Astrocyte of the spinal cord (primary cell): Measurements from ENCODE around the gene TERT.

Experiments
- DNase-seq: peaks from one replicate; pipeline ENCODE4 v3.0.0; 2011; ENCODE audit warnings: low read depth, low spot score
- H3K4me3 ChIP-seq: 2 replicates; pipeline ENCODE4 v1.5.1; 2011; ENCODE audit warnings: low read depth, mild to moderate bottlenecking, low read length, moderate library complexity
- in situ Hi-C: cut with HindIII; loops from 2 replicates; pipeline ENCODE4 v1.10.0; 2017; ENCODE audit warnings: low sequenced_read_pairs
- TF ChIP-seq, protein P1 (sequence below): IDR thresholded peaks from 2 replicates; pipeline ENCODE4 v1.5.1; 2012; ENCODE audit warnings: low read depth, mild to moderate bottlenecking, low read length, inconsistent platforms

Gene TERT

GRCh38 chr5:1254196-1254595 is 40.7 kb downstream of the TERT start:
- DNase-seq = no peak
- in situ Hi-C loops = no loop called here
- H3K4me3 ChIP-seq = no peak overlapping the region
- TF ChIP-seq, protein P1, sequence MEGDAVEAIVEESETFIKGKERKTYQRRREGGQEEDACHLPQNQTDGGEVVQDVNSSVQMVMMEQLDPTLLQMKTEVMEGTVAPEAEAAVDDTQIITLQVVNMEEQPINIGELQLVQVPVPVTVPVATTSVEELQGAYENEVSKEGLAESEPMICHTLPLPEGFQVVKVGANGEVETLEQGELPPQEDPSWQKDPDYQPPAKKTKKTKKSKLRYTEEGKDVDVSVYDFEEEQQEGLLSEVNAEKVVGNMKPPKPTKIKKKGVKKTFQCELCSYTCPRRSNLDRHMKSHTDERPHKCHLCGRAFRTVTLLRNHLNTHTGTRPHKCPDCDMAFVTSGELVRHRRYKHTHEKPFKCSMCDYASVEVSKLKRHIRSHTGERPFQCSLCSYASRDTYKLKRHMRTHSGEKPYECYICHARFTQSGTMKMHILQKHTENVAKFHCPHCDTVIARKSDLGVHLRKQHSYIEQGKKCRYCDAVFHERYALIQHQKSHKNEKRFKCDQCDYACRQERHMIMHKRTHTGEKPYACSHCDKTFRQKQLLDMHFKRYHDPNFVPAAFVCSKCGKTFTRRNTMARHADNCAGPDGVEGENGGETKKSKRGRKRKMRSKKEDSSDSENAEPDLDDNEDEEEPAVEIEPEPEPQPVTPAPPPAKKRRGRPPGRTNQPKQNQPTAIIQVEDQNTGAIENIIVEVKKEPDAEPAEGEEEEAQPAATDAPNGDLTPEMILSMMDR = no peak

DNA sequence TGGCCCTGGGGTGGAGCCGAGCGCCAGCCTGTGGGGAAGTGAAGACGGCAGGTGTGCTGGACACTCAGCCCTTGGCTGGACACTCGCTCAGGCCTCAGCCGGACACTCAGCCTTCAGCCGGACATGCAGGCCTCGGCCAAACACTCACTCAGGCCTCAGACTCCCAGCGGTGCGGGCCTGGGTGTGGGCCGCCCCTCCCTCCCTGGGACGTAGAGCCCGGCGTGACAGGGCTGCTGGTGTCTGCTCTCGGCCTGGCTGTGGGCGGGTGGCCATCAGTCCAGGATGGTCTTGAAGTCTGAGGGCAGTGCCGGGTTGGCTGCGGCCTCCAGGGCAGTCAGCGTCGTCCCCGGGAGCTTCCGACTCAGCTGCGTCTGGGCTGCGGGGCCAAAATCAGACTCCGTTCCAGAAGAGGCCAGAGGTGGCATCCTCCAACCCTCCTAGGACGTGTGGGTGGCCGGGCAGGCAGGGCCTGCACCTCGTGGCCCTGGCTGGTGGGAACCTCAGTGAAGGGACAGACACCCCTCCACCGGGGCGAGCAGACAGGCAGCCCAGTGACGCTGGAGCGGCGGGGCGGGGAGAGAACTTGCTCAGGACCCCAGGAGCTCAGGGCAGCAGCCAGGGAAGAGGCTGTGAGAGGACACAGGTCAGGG is 41.3 kb downstream of the TERT start:
- no peak overlapping the region for H3K4me3 ChIP-seq
- TF ChIP-seq, protein P1 = no peak
- no peak for DNase-seq
- in situ Hi-C loops = no loop called here

DNA sequence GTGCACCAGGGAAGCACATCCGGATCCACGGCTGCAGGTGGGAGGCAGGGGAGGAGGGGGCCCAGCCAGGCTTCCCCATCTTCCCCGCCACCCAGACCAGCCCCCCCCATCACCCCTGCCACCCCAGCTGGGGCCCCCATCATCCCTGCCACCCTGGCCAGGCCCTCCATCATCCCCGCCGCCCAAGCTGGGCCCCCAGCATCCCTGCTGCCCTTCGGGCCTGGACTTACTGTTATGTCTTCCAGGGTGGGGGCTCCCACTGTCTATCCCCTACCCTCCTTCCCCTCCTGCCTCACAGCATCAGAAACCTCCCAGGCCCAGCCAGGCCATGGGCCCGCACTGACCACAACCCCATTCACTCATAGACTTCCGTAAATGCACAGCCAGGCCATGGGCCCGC is 42.2 kb downstream of the TERT start:
- in situ Hi-C loops = no loop called here
- H3K4me3 ChIP-seq = no peak overlapping the region
- TF ChIP-seq, protein P1 = no peak
- no peak for DNase-seq

- DNase-seq = no peak
- H3K4me3 ChIP-seq = no peak overlapping the region
- TF ChIP-seq, protein P1 = no peak
- in situ Hi-C loops = no loop called here
These were observed 42.9 kb downstream of the TERT start for GRCh38 chr5:1251678-1252580.

GRCh38 chr5:1249366-1250280 is 45.2 kb downstream of the TERT start:
- TF ChIP-seq, protein P1 = no peak
- no peak overlapping the region for H3K4me3 ChIP-seq
- DNase-seq = no peak
- in situ Hi-C loops = no loop called here

DNA sequence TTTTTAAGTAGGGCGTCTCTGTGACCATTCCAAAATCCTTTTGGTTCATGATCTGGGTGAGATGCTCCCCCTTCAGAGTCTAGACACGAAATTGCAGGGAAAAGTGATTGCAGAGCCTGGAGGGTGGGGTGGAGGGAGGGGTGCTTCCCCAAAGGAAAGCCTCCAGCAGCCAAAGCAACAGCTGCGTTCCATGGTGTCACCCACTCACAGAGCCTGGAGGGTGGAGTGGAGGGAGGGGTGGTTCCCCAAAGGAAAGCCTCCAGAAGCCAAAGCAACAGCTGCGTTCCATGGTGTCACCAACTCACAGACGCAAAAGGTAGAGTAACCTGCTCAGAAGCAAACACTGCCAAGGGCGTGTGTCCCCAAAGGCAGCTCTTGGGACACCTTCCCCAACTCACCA is 47.1 kb downstream of the TERT start:
- no peak overlapping the region for H3K4me3 ChIP-seq
- in situ Hi-C loops = no loop called here
- no peak for DNase-seq
- TF ChIP-seq, protein P1 = no peak
